GM12891 (cell line): ENCODE measurements around the gene PRKAB2.

Experiments
- PAX5 ChIP-seq: IDR thresholded peaks from 2 replicates; pipeline ENCODE4 v1.6.1; 2011; ENCODE audit warnings: low read length, moderate library complexity, mild to moderate bottlenecking; ENCODE audit not compliant: insufficient read depth, severe bottlenecking
- POLR2A ChIP-seq: IDR thresholded peaks from 2 replicates; pipeline ENCODE4 v1.6.1; 2011; ENCODE audit warnings: low read depth, low read length, control low read depth
- POLR2AphosphoS5 ChIP-seq: IDR thresholded peaks from 2 replicates; pipeline ENCODE4 v1.6.1; 2011; ENCODE audit warnings: low read depth, low read length, control low read depth
- POU2F2 ChIP-seq: IDR thresholded peaks from 2 replicates; pipeline ENCODE4 v1.6.1; 2011; ENCODE audit warnings: low read depth, mild to moderate bottlenecking, control low read depth, low read length, moderate library complexity
- SPI1 ChIP-seq: IDR thresholded peaks from 2 replicates; pipeline ENCODE4 v1.6.1; 2011; ENCODE audit warnings: low read depth, low read length, control low read depth
- TAF1 ChIP-seq: IDR thresholded peaks from 2 replicates; pipeline ENCODE4 v1.6.1; 2011; ENCODE audit warnings: low read depth, low read length, control low read depth

- TF ChIP-seq POLR2A (no peak), POLR2AphosphoS5 (no peak), TAF1 (no peak), SPI1 (no peak), PAX5 (no peak), POU2F2 (no peak)
Observed at GRCh38 chr1:147110872-147111271, 61.4 kb downstream of the PRKAB2 start.
